Gastrocnemius medialis (tissue), 4 donors: ENCODE data around the gene SERPINB8.
A peak's percentile ranks its signal among the peaks of the same experiment; 100 is the strongest.

ENCODE experiments used
- CTCF ChIP-seq, 5 experiments: fragments of 450-650 bp in 3 of 5; fragments of 200-600 bp in 2 of 5; sonication (generic) in 2 of 5; IDR thresholded peaks in 4 of 5; conservative IDR thresholded peaks in 1 of 5; 1 replicate in 4 of 5; 2 replicates in 1 of 5; pipeline ENCODE4 v1.5.1; 2016 to 2019; ENCODE audit warnings: antibody characterized with exemption in 5 of 5, mild to moderate bottlenecking in 3 of 5, moderate library complexity in 3 of 5
- POLR2A ChIP-seq, 2 donors: fragments of 450-650 bp; IDR thresholded peaks; one replicate each; pipeline ENCODE4 v1.6.1; 2017; ENCODE audit warnings: antibody characterized with exemption in 2 of 2, mild to moderate bottlenecking in 2 of 2, moderate library complexity in 2 of 2

DNA sequence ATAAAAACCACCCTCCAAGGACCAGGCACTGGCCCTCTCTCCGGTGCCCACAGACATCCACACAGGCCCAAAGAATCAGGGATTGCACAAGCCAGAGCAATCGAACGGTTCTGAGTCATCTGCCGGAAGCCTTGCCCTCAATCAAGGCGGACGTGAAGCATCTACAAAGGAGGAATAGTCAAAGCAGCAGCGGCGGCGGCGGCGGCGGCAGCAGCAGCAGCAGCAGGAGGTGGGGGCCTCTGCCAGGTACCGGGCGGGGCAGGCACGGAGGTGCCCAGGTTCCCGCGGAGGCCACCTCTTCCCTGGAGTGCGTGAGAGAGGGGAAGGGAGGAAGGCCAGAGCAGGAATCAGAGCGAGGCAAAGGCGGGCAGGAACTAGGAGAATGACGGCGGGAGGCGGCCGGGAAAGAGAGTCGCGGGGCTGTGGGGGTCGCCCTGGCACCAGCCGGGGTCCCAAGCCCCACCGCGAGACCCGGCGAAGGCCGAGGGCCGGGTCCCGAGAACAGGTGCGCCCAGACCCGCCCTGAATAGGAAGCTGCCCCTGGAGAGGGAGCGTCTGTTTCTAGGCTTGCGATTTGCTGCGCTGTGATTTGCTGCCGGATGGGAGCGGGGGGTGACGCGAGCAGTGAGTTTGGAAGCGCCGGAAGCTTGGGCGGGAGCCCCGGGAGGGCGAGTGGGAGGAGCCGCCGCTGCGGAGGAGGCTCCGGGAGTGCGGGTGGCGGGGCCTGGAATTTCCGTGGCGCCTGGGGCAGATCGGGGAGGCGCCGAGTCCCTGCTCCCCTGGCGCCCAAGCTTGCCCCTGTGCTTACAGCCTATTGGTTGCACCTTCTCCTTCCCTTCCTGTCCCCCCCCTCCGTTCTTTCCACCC is at the start of gene SERPINB8:
- TF ChIP-seq CTCF (IDR thresholded peaks at IDR 0.05 in 4 of 5, conservative IDR thresholded peaks at IDR 0.05 in 1 of 5) (no peak), POLR2A (IDR thresholded peaks at IDR 0.05) (peak; percentile 77 to 78)
